HepG2 (cell line): ENCODE results near the gene ANXA5.

Source experiments
- DR1 ChIP-seq: sonication (generic); formaldehyde crosslinking; IDR thresholded peaks from 2 replicates; pipeline ENCODE4 v1.8.0; 2021; ENCODE audit warnings: mild to moderate bottlenecking, missing genetic modification reagents, inconsistent platforms
- PRPF4 ChIP-seq: fragments of 200-400 bp; formaldehyde crosslinking; IDR thresholded peaks from 2 replicates; pipeline ENCODE4 v1.6.1; 2016; ENCODE audit warnings: low read length, low read depth; ENCODE audit not compliant: poor library complexity, severe bottlenecking
- RAD21 ChIP-seq: fragments of 450-650 bp; formaldehyde crosslinking; IDR thresholded peaks from 2 replicates; pipeline ENCODE4 v1.5.0; 2020; ENCODE audit warnings: mild to moderate bottlenecking
- TF ChIP-seq, protein P1 (sequence below): sonication (generic); formaldehyde crosslinking; IDR thresholded peaks from 2 replicates; pipeline ENCODE4 v1.4.0; 2020; ENCODE audit warnings: missing genetic modification reagents
- TF ChIP-seq, protein P2 (sequence below): sonication (generic); formaldehyde crosslinking; IDR thresholded peaks from 2 replicates; pipeline ENCODE4 v1.4.0; 2020; ENCODE audit warnings: missing genetic modification reagents
- TF ChIP-seq, protein P3 (sequence below): sonication (generic); formaldehyde crosslinking; IDR thresholded peaks from 2 replicates; pipeline ENCODE4 v1.4.0; 2020; ENCODE audit warnings: missing genetic modification reagents

GRCh38 chr4:121709766-121710405, 13.1 kb upstream of the ANXA5 start:
- TF ChIP-seq DR1 (no peak), PRPF4 (no peak), RAD21 (no peak)
- TF ChIP-seq, protein P1, sequence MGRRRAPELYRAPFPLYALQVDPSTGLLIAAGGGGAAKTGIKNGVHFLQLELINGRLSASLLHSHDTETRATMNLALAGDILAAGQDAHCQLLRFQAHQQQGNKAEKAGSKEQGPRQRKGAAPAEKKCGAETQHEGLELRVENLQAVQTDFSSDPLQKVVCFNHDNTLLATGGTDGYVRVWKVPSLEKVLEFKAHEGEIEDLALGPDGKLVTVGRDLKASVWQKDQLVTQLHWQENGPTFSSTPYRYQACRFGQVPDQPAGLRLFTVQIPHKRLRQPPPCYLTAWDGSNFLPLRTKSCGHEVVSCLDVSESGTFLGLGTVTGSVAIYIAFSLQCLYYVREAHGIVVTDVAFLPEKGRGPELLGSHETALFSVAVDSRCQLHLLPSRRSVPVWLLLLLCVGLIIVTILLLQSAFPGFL (CRISPR knock-in tag): no peak
- TF ChIP-seq, protein P2, sequence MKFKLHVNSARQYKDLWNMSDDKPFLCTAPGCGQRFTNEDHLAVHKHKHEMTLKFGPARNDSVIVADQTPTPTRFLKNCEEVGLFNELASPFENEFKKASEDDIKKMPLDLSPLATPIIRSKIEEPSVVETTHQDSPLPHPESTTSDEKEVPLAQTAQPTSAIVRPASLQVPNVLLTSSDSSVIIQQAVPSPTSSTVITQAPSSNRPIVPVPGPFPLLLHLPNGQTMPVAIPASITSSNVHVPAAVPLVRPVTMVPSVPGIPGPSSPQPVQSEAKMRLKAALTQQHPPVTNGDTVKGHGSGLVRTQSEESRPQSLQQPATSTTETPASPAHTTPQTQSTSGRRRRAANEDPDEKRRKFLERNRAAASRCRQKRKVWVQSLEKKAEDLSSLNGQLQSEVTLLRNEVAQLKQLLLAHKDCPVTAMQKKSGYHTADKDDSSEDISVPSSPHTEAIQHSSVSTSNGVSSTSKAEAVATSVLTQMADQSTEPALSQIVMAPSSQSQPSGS: no peak
- TF ChIP-seq, protein P3, sequence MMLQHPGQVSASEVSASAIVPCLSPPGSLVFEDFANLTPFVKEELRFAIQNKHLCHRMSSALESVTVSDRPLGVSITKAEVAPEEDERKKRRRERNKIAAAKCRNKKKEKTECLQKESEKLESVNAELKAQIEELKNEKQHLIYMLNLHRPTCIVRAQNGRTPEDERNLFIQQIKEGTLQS (CRISPR knock-in tag): no peak
